CD4-positive, alpha-beta T cell (primary cell): ENCODE measurements around the gene NPR3. TPM values are rescaled to one million over a fixed set of nuclear protein-coding genes. Genes with fewer than 3 reads are reported as not detected.

ENCODE experiments used
- ATAC-seq: fragments of 200-7000 bp; cut with Tn5 transposase; one replicate; pipeline ENCODE4 v1.10.0; 2022; ENCODE audit warnings: mild to moderate bottlenecking; ENCODE audit not compliant: poor library complexity
- CTCF ChIA-PET: fragments of 350-600 bp; sonication (Branson Sonifier 250); formaldehyde crosslinking; loops from one replicate; lab custom pipeline; 2021; ENCODE audit warnings: antibody characterized with exemption, inconsistent platforms; lab: Charles Lee
- POLR2A ChIA-PET: fragments of 350-600 bp; sonication (Branson Sonifier 250); formaldehyde crosslinking; loops from one replicate; lab custom pipeline; 2021; ENCODE audit warnings: antibody characterized with exemption, inconsistent platforms; lab: Charles Lee
- DNase-seq, 14 experiments: peaks; one replicate each; pipeline ENCODE4 v3.0.0-alpha.2; 2013 to 2020; ENCODE audit warnings: mixed read lengths in 2 of 14
- H3K27ac ChIP-seq, 2 donors: one replicate each; pipeline versions ENCODE4 v1.5.1 to v1.7.0; 2013; ENCODE audit warnings: low read length in 2 of 2, low read depth in 1 of 2, mild to moderate bottlenecking in 1 of 2
- H3K27me3 ChIP-seq, 2 experiments: 1 replicate in 1 of 2; 2 replicates in 1 of 2; pipeline versions ENCODE4 v1.6.1 to v1.7.0; 2013; ENCODE audit warnings: low read length in 2 of 2, control low read depth in 1 of 2, mild to moderate bottlenecking in 1 of 2, moderate library complexity in 1 of 2; ENCODE audit not compliant: insufficient read depth in 2 of 2, control insufficient read depth in 1 of 2
- H3K36me3 ChIP-seq: one replicate; pipeline ENCODE4 v1.6.1; 2013; ENCODE audit warnings: low read length, control low read depth; ENCODE audit not compliant: insufficient read depth
- H3K4me1 ChIP-seq: one replicate; pipeline ENCODE4 v1.6.1; 2013; ENCODE audit warnings: low read length, control low read depth; ENCODE audit not compliant: insufficient read depth
- H3K4me3 ChIP-seq: one replicate; pipeline ENCODE4 v1.5.1; 2013; ENCODE audit warnings: mild to moderate bottlenecking, low read length, moderate library complexity
- H3K9me3 ChIP-seq, 2 experiments: 1 replicate in 1 of 2; 2 replicates in 1 of 2; pipeline versions ENCODE4 v1.6.1 to v1.7.0; 2013; ENCODE audit warnings: low read length in 2 of 2, mild to moderate bottlenecking in 2 of 2, control low read depth in 1 of 2, moderate library complexity in 1 of 2; ENCODE audit not compliant: control insufficient read depth in 1 of 2, insufficient read depth in 1 of 2
- H3K27ac Mint-ChIP-seq: one replicate; pipeline ENCODE4 v1.8.0; 2020; ENCODE audit warnings: mixed read lengths
- H3K27me3 Mint-ChIP-seq: one replicate; pipeline ENCODE4 v1.8.0; 2021; ENCODE audit warnings: mixed read lengths
- H3K36me3 Mint-ChIP-seq: one replicate; pipeline ENCODE4 v1.8.0; 2021; ENCODE audit warnings: low read depth, mixed read lengths
- H3K4me1 Mint-ChIP-seq: one replicate; pipeline ENCODE4 v1.8.0; 2021; ENCODE audit warnings: low read depth, mixed read lengths
- H3K4me3 Mint-ChIP-seq: one replicate; pipeline ENCODE4 v1.8.0; 2020; ENCODE audit warnings: mild to moderate bottlenecking, mixed read lengths
- H3K9me3 Mint-ChIP-seq: one replicate; pipeline ENCODE4 v1.8.0; 2020; ENCODE audit warnings: mixed read lengths
- CTCF ChIP-seq: fragments of 200-600 bp; IDR thresholded peaks from one replicate; pipeline ENCODE4 v1.8.0; 2022; ENCODE audit warnings: antibody characterized with exemption, mild to moderate bottlenecking
- intact Hi-C, 2 experiments: fragments of 100-400 bp; cut with DNase I in 1 of 2; cut with micrococcal nuclease in 1 of 2; formaldehyde crosslinking; loops; one replicate each; pipeline versions ENCODE4 v1.15.1 to v1.9.0; 2023 to 2025; cut with DNase I, micrococcal nuclease
- total RNA-seq, 174 experiments: library from RNA in 2 of 174; stranded (reverse) in 2 of 174; gene quantifications; one replicate each; pipeline ENCODE4 v1.2.3 and lab custom pipeline; 2021 to 2026

Gene NPR3
- total RNA-seq, 2 experiments from 2014 or later = not detected

DNA sequence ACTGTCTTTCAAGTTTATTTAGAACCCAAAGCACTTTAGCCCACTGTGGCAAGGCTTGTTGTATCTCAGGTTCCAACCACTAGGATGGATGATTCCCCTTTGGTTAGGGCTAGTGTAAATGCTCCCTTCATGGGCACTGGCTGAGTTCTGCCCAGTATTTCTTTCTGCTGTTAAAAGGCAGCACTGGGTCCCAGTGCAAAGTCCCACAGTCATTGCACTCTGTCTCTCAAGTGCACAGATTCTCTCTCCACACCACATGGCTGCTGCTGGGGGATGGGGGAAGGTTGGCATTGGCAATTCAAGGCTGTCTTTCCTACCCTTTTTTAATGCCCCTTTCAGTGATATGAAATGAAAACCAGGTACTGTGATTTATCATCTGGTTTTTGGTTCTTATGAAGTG, 7.2 kb upstream of the NPR3 start:
- Mint-ChIP-seq H3K4me1 (peaks cover 3% of the 10 kb centered on the region), H3K4me3 (no peak overlapping the region), H3K9me3 (peaks cover 10% of the 10 kb centered on the region), H3K27me3 (peaks cover 45% of the 10 kb centered on the region), H3K27ac (no peak overlapping the region), H3K36me3 (no peaks in the 10 kb centered on the region)
- peaks cover 0 to 15% of the 10 kb centered on the region in 2 experiments for H3K9me3 ChIP-seq
- ChIA-PET POLR2A (no interaction called here), CTCF (no interaction called here)
- intact Hi-C loops = no loop called here
- H3K4me1 ChIP-seq = peaks cover 2% of the 10 kb centered on the region
- no peak for DNase-seq
- TF ChIP-seq CTCF = no peak
- no peak for ATAC-seq
- H3K36me3 ChIP-seq = no peaks in the 10 kb centered on the region
- H3K27ac ChIP-seq = no peak overlapping the region
- H3K27me3 ChIP-seq = peaks cover 8 to 12% of the 10 kb centered on the region in 2 experiments
- H3K4me3 ChIP-seq = no peak overlapping the region

DNA sequence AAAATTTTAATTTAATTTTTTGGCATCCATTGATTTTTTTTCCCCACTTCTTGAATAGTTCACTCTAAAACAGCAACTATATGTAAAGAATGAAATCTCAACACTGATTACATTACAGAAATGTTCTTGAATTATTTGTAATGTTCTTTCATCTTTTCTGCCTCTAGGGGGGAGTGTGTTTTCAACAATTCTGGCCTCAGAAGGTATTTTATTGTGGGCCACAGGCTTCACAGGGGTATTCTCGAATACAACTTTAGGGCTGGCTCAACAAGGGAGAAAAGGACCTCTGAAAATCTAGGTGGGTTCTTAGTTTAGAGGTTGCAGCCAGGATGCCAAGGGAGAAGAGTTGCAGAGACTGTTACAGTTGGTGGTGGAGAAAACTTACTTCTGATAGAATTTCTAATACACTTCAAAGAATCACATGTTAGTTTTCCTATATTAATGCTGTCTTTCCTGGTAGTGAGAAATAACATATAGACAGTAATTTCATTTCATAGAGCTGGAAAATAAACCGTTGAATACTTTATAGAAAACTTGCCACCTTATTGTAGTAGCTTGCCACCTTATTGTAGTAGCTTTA, 3.6 kb upstream of the NPR3 start:
- H3K36me3 Mint-ChIP-seq = no peaks in the 10 kb centered on the region
- H3K4me3 Mint-ChIP-seq = no peak overlapping the region
- no peaks in the 10 kb centered on the region for H3K9me3 Mint-ChIP-seq
- H3K27me3 Mint-ChIP-seq = peaks cover 60% of the 10 kb centered on the region
- no peak overlapping the region for H3K27ac ChIP-seq
- intact Hi-C loops = no loop called here
- no peak overlapping the region for H3K27ac Mint-ChIP-seq
- H3K9me3 ChIP-seq = peaks cover 5 to 12% of the 10 kb centered on the region in 2 experiments
- no peak overlapping the region for H3K4me3 ChIP-seq
- peaks cover 20% of the 10 kb centered on the region for H3K4me1 Mint-ChIP-seq
- no peaks in the 10 kb centered on the region for H3K36me3 ChIP-seq
- POLR2A ChIA-PET = no interaction called here
- H3K27me3 ChIP-seq = peaks cover 30 to 36% of the 10 kb centered on the region in 2 experiments
- ATAC-seq (no peak), DNase-seq (no peak)
- no peak for TF ChIP-seq CTCF
- peaks cover 25% of the 10 kb centered on the region for H3K4me1 ChIP-seq
- CTCF ChIA-PET = no interaction called here

DNA sequence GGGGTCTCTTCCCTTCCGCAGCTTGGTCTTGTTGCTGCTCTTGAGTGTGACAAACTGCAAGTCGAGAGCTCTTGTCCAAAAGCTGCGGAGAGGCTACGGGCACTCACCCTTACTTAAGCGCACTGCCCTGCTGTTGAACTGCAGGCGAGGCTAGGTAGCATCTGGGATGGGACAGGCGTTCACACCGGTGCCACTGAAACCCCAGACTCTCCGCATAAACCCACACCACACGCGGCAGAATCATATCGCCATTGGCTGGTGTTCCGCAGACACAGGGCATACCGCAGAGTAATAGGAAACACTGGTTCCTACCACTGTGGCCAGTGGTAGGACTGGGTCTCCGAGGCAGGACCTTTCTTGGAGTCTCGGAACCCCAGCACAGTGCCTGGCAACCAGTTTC, 2.2 kb upstream of the NPR3 start:
- Histone ChIP-seq H3K4me1 (peaks cover 27% of the 10 kb centered on the region), H3K4me3 (no peak overlapping the region), H3K36me3 (no peaks in the 10 kb centered on the region), H3K27ac (no peak overlapping the region), H3K27me3 (peaks cover 43 to 44% of the 10 kb centered on the region in 2 experiments), H3K9me3 (peaks cover 0 to 24% of the 10 kb centered on the region in 2 experiments)
- DNase-seq (no peak), ATAC-seq (no peak)
- peaks cover 69% of the 10 kb centered on the region for H3K27me3 Mint-ChIP-seq
- intact Hi-C loops = no loop called here
- TF ChIP-seq CTCF = no peak
- H3K27ac Mint-ChIP-seq = no peak overlapping the region
- H3K4me1 Mint-ChIP-seq = peaks cover 26% of the 10 kb centered on the region
- H3K9me3 Mint-ChIP-seq = no peaks in the 10 kb centered on the region
- no peak overlapping the region for H3K4me3 Mint-ChIP-seq
- no peaks in the 10 kb centered on the region for H3K36me3 Mint-ChIP-seq
- ChIA-PET CTCF (no interaction called here), POLR2A (no interaction called here)
